GM12801 (cell line): ENCODE measurements around the gene ASIC4.

Experiments used
- TF ChIP-seq, protein P1 (sequence below): IDR thresholded peaks from one replicate; pipeline ENCODE4 v1.5.1; 2011; ENCODE audit warnings: control low read depth; ENCODE audit not compliant: insufficient read length; ENCODE audit errors: extremely low read depth

The ASIC4 gene

DNA sequence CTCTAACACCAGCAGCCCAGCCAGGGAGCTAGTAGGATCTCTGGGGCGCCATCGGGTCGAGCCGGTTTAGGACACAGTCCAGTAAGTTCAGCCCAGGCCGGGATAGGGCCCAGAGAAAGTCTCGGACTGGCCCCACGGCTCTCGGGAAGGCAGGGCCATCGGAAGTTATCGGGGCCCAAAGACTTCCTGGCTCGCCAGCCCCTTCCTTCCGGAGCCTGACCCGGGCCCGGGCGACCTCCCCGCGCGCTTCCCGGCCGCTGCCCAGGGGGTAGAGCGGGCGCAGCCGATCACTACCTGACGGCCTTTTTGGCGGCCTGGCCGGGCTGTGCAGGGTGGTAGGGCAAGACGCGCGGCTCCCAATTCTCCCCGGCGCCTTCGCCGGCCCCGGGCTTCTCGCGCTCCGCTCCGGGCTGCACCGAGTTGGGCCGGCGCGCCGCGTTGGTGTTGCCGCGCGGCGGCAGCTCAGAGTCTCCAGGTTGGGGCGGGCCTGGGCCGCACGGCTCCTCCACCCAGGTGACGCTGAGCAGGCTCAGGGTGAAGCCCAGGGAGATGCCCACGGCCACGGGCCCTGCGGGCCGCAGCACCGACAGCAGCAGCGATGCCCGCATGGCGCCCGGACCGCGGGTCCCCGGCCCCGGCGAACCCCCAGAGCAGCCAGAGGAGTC is 28.8 kb downstream of the ASIC4 start:
- TF ChIP-seq, protein P1, sequence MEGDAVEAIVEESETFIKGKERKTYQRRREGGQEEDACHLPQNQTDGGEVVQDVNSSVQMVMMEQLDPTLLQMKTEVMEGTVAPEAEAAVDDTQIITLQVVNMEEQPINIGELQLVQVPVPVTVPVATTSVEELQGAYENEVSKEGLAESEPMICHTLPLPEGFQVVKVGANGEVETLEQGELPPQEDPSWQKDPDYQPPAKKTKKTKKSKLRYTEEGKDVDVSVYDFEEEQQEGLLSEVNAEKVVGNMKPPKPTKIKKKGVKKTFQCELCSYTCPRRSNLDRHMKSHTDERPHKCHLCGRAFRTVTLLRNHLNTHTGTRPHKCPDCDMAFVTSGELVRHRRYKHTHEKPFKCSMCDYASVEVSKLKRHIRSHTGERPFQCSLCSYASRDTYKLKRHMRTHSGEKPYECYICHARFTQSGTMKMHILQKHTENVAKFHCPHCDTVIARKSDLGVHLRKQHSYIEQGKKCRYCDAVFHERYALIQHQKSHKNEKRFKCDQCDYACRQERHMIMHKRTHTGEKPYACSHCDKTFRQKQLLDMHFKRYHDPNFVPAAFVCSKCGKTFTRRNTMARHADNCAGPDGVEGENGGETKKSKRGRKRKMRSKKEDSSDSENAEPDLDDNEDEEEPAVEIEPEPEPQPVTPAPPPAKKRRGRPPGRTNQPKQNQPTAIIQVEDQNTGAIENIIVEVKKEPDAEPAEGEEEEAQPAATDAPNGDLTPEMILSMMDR, result no peak

DNA sequence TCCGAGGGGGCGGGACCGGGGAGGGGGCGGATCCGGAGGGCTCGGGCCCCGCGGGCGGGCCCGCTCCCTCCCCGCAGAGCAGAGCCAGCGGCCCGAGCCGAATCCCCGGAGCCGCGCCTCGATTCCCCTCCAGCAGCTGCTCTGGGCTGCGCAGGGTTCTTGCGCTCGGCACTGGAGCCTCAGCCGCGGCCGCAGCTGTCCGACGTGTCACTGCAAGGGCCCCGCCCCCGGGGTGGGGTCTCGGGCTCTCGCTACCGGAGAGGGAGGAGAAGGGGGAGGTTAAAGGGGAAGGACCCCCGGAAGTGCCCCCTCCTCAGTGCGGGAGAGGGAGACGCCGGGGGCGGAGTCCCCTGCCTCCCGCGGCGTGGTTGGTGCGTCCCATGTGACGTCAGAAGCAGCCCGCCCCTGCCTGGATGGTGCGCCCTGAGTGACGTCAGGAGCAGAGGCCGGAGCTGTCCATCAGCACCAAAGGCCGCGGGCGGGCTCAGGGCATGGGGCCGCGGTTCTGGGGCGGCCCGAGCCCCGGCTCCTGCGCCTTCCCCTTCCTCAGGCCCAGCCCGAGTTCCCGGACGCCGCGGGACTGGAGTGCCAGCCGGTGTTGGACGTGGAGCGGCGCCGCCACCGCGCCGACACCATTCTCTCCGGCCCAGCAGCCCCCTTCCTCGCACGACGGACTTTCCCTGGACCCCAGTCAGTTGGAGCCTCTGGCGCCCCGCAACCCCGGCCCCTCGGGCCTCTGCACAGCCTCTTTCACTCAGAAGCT is 29.5 kb downstream of the ASIC4 start, which contains the start of the genes CHPF and TMEM198:
Gene CHPF (minus strand): TSS at position 214 of the 763 bp plus-strand sequence. CDS start 271 bp downstream, outside the sequence.
Gene TMEM198 (plus strand): TSS at position 433 of the 763 bp plus-strand sequence. CDS start 700 bp downstream, outside the sequence.
- TF ChIP-seq, protein P1, result no peak

DNA sequence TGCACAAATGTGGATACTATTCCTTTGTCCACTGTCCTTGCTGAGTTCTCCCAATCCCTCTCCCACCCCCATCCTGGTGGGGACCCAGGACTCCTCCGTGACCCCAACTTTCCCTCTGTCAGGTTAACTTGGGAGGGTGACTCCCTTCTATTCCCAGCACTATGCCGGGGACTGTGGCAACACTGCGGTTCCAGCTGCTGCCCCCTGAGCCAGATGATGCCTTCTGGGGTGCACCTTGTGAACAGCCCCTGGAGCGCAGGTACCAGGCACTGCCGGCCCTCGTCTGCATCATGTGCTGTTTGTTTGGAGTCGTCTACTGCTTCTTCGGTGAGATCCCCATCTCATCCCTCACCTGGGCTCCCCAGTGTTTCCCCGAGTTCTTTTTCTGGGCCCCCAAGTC is 30.3 kb downstream of the ASIC4 start:
- TF ChIP-seq, protein P1, result no peak

DNA sequence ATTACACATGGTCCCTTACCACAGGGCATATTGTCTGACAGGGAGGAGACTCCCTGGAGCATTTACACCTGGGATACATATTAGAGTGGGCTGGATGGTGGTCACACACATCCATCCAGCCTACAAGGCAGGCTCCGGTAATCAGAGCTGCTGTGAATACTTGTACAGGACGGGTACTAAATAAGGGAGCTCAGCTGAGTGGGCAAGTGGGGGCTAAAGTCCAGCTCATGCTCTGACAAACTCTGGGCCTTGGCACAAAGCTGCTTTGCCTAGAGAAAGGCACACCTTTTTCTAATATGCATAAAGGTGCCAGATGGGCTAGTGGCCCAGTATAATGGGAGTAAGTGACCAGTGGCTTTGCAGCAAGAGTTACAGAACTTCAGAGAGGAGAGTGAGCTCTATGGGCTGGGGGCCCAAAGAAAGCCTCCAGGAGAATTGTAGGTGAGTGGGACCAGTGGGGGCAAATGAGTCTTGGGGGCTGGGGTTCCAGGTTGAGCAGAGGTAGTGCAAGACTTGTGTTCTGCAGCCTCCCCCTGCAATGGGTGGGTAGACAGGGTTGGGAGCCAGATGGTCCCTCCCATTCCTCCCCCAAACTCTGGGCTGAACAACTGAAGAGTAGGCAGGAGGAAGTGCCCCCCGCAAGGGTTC is 31.1 kb downstream of the ASIC4 start:
- TF ChIP-seq, protein P1, result no peak

DNA sequence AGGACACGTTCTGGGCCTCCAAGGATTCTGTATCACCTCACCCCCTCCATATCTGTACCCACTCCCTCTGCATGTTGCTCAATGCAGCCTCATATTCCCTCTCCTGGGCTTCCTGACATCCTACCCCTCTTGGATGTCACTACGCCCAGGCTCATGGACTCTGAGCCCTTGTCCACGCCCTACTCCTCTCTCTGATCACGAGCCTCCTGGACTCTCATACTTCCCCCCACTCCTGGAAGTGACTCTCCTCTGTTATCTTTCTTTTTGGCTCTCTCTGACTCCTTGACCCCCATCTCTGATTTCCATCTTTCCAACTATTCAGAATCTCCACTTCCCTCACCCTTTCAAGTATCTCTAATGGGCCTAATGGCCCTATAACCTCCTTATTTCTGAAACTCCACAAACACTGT is 31.7 kb downstream of the ASIC4 start:
- TF ChIP-seq, protein P1, result no peak

DNA sequence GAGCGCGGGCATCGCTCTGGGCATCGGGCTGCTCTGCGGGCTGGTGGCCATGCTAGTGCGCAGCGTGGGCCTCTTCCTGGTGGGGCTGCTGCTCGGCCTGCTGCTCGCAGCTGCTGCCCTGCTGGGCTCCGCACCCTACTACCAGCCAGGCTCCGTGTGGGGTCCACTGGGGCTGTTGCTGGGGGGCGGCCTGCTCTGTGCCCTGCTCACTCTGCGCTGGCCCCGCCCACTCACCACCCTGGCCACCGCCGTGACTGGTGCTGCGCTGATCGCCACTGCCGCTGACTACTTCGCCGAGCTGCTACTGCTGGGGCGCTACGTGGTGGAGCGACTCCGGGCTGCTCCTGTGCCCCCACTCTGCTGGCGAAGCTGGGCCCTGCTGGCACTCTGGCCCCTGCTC is 33.3 kb downstream of the ASIC4 start:
- TF ChIP-seq, protein P1, result no peak

DNA sequence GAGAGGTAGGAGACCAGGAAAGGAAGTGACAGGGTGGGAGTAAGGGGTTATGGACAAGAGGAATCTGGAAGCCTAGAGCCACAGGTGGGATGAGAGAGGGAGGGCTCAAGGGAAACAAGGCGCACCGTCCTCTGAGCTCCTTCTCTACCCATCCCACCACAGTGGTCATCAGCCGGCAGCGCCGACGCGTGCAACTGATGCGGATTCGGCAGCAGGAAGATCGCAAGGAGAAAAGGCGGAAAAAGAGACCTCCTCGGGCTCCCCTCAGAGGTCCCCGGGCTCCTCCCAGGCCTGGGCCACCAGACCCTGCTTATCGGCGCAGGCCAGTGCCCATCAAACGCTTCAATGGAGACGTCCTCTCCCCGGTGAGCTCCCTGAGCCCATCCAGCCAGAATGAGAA is 34.7 kb downstream of the ASIC4 start:
- TF ChIP-seq, protein P1, result no peak
